GM12878 (cell line): Measurements from ENCODE around the gene TNRC6B. TPM values are rescaled to one million over a fixed set of nuclear protein-coding genes. Genes with fewer than 3 reads are reported as not detected.
A peak's percentile ranks its signal among the peaks of the same experiment; 100 is the strongest.

Experiments
- ATAC-seq: fragments of 200-7000 bp; cut with Tn5 transposase; 3 replicates; pipeline ENCODE4 v1.9.1; 2020; ENCODE audit warnings: mild to moderate bottlenecking, moderate library complexity
- BruUV-seq: library from RNA; stranded (reverse); fragments of 400-500 nt; replicated peaks from 2 replicates; lab custom pipeline; 2021; lab: Mats Ljungman, UMichigan
- CTCF ChIA-PET: fragments of 300-600 bp; sonication (Branson Sonifier 250); formaldehyde crosslinking; extraction: SDS; loops from one replicate; lab custom pipeline; 2021; ENCODE audit warnings: inconsistent platforms; lab: Yijun Ruan, JAX
- POLR2A ChIA-PET: fragments of 350-600 bp; formaldehyde crosslinking; extraction: SDS; loops from one replicate; lab custom pipeline; 2021; ENCODE audit warnings: inconsistent platforms; lab: Charles Lee
- RAD21 ChIA-PET: fragments of 300-600 bp; sonication (Branson Sonifier 250); formaldehyde crosslinking; loops from one replicate; lab custom pipeline; 2023; ENCODE audit warnings: antibody characterized with exemption; ENCODE audit not compliant: unreplicated experiment; lab: Charles Lee
- SMC1A ChIA-PET: fragments of 300-600 bp; sonication (Branson Sonifier 250); formaldehyde crosslinking; loops from one replicate; lab custom pipeline; 2023; ENCODE audit not compliant: unreplicated experiment, uncharacterized antibody; lab: Charles Lee
- DNase-seq: peaks from one replicate; pipeline ENCODE4 v3.0.0-alpha.2; 2011; ENCODE audit warnings: low read depth, low spot score
- FAIRE-seq: peaks from 3 replicates; lab custom pipeline; 2011; peaks lifted over from hg19 to GRCh38; lab: Jason Lieb, UNC
- H2AFZ ChIP-seq: 2 replicates; pipeline ENCODE4 v1.6.0; 2011; ENCODE audit warnings: low read depth, low read length, control low read depth; ENCODE audit not compliant: control insufficient read depth
- H3K27ac ChIP-seq: 2 replicates; pipeline ENCODE4 v1.5.1; 2011; ENCODE audit warnings: control low read depth; ENCODE audit not compliant: control insufficient read depth, insufficient read depth
- H3K27me3 ChIP-seq, 2 experiments: replicated peaks in 1 of 2; 2 replicates each; pipeline versions ENCODE4 v1.6.0 to v1.6.1; 2011; ENCODE audit warnings: low read length in 1 of 2; ENCODE audit not compliant: control insufficient read depth in 2 of 2, insufficient read depth in 2 of 2
- H3K36me3 ChIP-seq, 2 experiments: 2 replicates each; pipeline ENCODE4 v1.5.1; 2011; ENCODE audit warnings: low read length in 1 of 2; ENCODE audit not compliant: control insufficient read depth in 2 of 2, insufficient read depth in 2 of 2
- H3K4me1 ChIP-seq: 2 replicates; pipeline ENCODE4 v1.6.1; 2011; ENCODE audit warnings: mild to moderate bottlenecking, low read length, moderate library complexity, mixed read lengths; ENCODE audit not compliant: control insufficient read depth, insufficient read depth
- H3K4me2 ChIP-seq: 2 replicates; pipeline ENCODE4 v1.6.0; 2011; ENCODE audit warnings: control low read depth; ENCODE audit not compliant: control insufficient read depth, insufficient read depth
- H3K4me3 ChIP-seq: fragments of 200-600 bp; sonication (generic); 2 replicates; pipeline ENCODE4 v1.5.1; 2016
- H3K79me2 ChIP-seq: 2 replicates; pipeline ENCODE4 v1.6.0; 2011; ENCODE audit warnings: low read length; ENCODE audit not compliant: control insufficient read depth, insufficient read depth
- H3K9ac ChIP-seq: 2 replicates; pipeline ENCODE4 v1.8.0; 2011; ENCODE audit warnings: low read length, control low read depth, mixed read lengths; ENCODE audit not compliant: control insufficient read depth, insufficient read depth
- H3K9me3 ChIP-seq: replicated peaks from 3 replicates; pipeline ENCODE4 v1.5.1; 2011; ENCODE audit warnings: mild to moderate bottlenecking, low read length; ENCODE audit not compliant: control insufficient read depth, insufficient read depth
- H4K20me1 ChIP-seq: 2 replicates; pipeline ENCODE4 v1.6.0; 2011; ENCODE audit not compliant: control insufficient read depth, insufficient read depth
- ESRRA ChIP-seq: IDR thresholded peaks from 2 replicates; pipeline ENCODE4 v1.6.1; 2012; ENCODE audit warnings: mild to moderate bottlenecking, low read length, improper control_type of control experiment
- GATAD2B ChIP-seq: fragments of 450-650 bp; conservative IDR thresholded peaks from 2 replicates; pipeline ENCODE4 v1.6.1; 2017; ENCODE audit warnings: low read depth, mild to moderate bottlenecking, moderate library complexity
- HDGF ChIP-seq: fragments of 450-650 bp; IDR thresholded peaks from 2 replicates; pipeline ENCODE4 v1.6.1; 2016; ENCODE audit warnings: antibody characterized with exemption
- NBN ChIP-seq: fragments of 450-650 bp; IDR thresholded peaks from 2 replicates; pipeline ENCODE4 v1.6.1; 2016
- RELA ChIP-seq: fragments of 450-650 bp; IDR thresholded peaks from 2 replicates; pipeline ENCODE4 v1.8.0; 2014; ENCODE audit warnings: borderline replicate concordance; ENCODE audit not compliant: partially characterized antibody
- RFX5 ChIP-seq: IDR thresholded peaks from 2 replicates; pipeline ENCODE4 v1.6.1; 2011; ENCODE audit warnings: low read depth, low read length, improper control_type of control experiment
- SIX5 ChIP-seq: IDR thresholded peaks from 2 replicates; pipeline ENCODE4 v1.6.1; 2011; ENCODE audit warnings: mild to moderate bottlenecking, low read depth, low read length, moderate library complexity; ENCODE audit not compliant: severe bottlenecking
- SP1 ChIP-seq: IDR thresholded peaks from one replicate; pipeline ENCODE4 v1.6.1; 2011; ENCODE audit warnings: low read depth, low read length
- TCF12 ChIP-seq: IDR thresholded peaks from 2 replicates; pipeline ENCODE4 v1.6.1; 2011; ENCODE audit warnings: low read depth, mild to moderate bottlenecking, low read length
- TCF7 ChIP-seq: IDR thresholded peaks from 2 replicates; pipeline ENCODE4 v1.6.1; 2014; ENCODE audit warnings: antibody characterized with exemption, borderline replicate concordance
- ZNF622 ChIP-seq: fragments of 450-650 bp; IDR thresholded peaks from 2 replicates; pipeline ENCODE4 v1.6.1; 2017; ENCODE audit warnings: mild to moderate bottlenecking, inconsistent platforms
- WGBS: methylation state at CpG from one replicate; pipeline ENCODE4 v1.1.6; 2016; ENCODE audit warnings: low lambda C conversion rate; ENCODE audit not compliant: insufficient replicate concordance, insufficient coverage; ENCODE audit errors: missing lambda C conversion rate; 5-methylcytosine and 5-hydroxymethylcytosine counted together
- in situ Hi-C: fragments of 300-500 bp; cut with MboI; formaldehyde crosslinking; loops from 9 replicates; pipeline ENCODE4 v1.14.3; 2018; ENCODE audit warnings: mixed read lengths
- intact Hi-C: fragments of 100-400 bp; cut with micrococcal nuclease; formaldehyde crosslinking; loops from one replicate; pipeline ENCODE4 v1.14.2; 2022; ENCODE audit not compliant: unreplicated experiment
- polyA plus RNA-seq, 11 experiments: library from polyadenylated mRNA; depleted of rRNA in 4 of 11; unstranded in 6 of 11; stranded (reverse) in 5 of 11; fragments of >200 nt; fragmentation: Nextera tagmentation in 4 of 11; fragmentation: Illumina TruSeq in 1 of 11; extraction: Ambion mirVana in 4 of 11; extraction: Trizol in 1 of 11; gene quantifications; 1 replicate in 1 of 11; 2 replicates in 10 of 11; pipeline versions ENCODE4 v1.2.1 to v1.2.3, GENCODE V29; 2011 to 2016; ENCODE audit warnings: inconsistent platforms in 2 of 11, missing spikeins in 2 of 11, low read depth in 1 of 11
- total RNA-seq, 4 experiments: library from RNA; depleted of rRNA in 3 of 4; stranded (reverse); fragments of >200 nt in 3 of 4; fragmentation: Illumina TruSeq in 1 of 4; extraction: Trizol in 1 of 4; gene quantifications; 2 replicates each; pipeline versions ENCODE4 v1.2.1 to v1.2.3, GENCODE V29; 2013 to 2021
- TF ChIP-seq, protein P1 (sequence below): fragments of 450-650 bp; IDR thresholded peaks from 2 replicates; pipeline ENCODE4 v1.6.1; 2014; ENCODE audit warnings: mild to moderate bottlenecking

TNRC6B gene
- total and polyA plus RNA-seq, 10 of the 15 experiments (the other 5 are each of a cell fraction or from before 2014, with no cell fraction given), result 3.6 to 32.8 (median 16.4) TPM

GRCh38 chr22:40324468-40325305 lies 147.0 kb downstream of the TNRC6B start:
- no TSS peak for BruUV-seq
- Histone ChIP-seq H3K4me3 (no peak overlapping the region), H3K9me3 (no peaks in the 10 kb centered on the region), H4K20me1 (no peaks in the 10 kb centered on the region), H2AFZ (no peak overlapping the region), H3K27me3 (no peaks in the 10 kb centered on the region), H3K79me2 (no peaks in the 10 kb centered on the region), H3K9ac (no peak overlapping the region), H3K4me2 (no peak overlapping the region), H3K27ac (no peak overlapping the region), H3K36me3 (peaks cover 6 to 9% of the 10 kb centered on the region in 2 experiments), H3K4me1 (no peaks in the 10 kb centered on the region)
- CTCF ChIA-PET, result interaction anchor here (0.9 to 1.3 kb wide), 3 partner anchors 10 to 24 kb away, joined by 3 to 4 read pairs (median 4); no protein-coding TSS in a partner anchor
- in situ Hi-C loops (no loop called here), intact Hi-C loops (no loop called here)
- ATAC-seq, result peak; percentile 30; the same call in 1 of the 3 replicates
- RAD21 ChIA-PET, result no interaction called here
- POLR2A ChIA-PET, result no interaction called here
- DNase-seq, result no peak
- TF ChIP-seq RFX5, result no peak
- TF ChIP-seq TCF7, result no peak
- no peak for TF ChIP-seq ESRRA
- TF ChIP-seq SIX5, result no peak
- no peak for TF ChIP-seq ZNF622
- no peak for TF ChIP-seq GATAD2B
- TF ChIP-seq, protein P1, sequence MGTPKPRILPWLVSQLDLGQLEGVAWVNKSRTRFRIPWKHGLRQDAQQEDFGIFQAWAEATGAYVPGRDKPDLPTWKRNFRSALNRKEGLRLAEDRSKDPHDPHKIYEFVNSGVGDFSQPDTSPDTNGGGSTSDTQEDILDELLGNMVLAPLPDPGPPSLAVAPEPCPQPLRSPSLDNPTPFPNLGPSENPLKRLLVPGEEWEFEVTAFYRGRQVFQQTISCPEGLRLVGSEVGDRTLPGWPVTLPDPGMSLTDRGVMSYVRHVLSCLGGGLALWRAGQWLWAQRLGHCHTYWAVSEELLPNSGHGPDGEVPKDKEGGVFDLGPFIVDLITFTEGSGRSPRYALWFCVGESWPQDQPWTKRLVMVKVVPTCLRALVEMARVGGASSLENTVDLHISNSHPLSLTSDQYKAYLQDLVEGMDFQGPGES, result no peak
- no peak for TF ChIP-seq SP1
- no peak for TF ChIP-seq HDGF
- no peak for TF ChIP-seq TCF12
- TF ChIP-seq NBN, result no peak
- TF ChIP-seq RELA, result no peak
- SMC1A ChIA-PET, result interaction anchor here (1.8 kb wide), 1 partner anchor 22 kb away, joined by 4 read pairs; the partner anchor contains the start of gene ADSL
- WGBS, result 78% methylated on average over 19 of the region's 19 CpGs
- peak; percentile 83 for FAIRE-seq
